Left ventricle myocardium inferior (tissue), 1 donor: ENCODE measurements around the gene NCKAP5. TPM values are rescaled to one million over a fixed set of nuclear protein-coding genes. Genes with fewer than 3 reads are reported as not detected.

Source experiments
- DNase-seq: peaks from one replicate; pipeline ENCODE4 v3.0.0-alpha.2; 2020
- H3K27ac ChIP-seq: fragments of 200-600 bp; replicated peaks from 2 replicates; pipeline ENCODE4 v1.8.0; 2021
- H3K27me3 ChIP-seq: fragments of 200-600 bp; 2 replicates; pipeline ENCODE4 v1.8.0; 2021; ENCODE audit warnings: low read depth
- H3K36me3 ChIP-seq: fragments of 200-600 bp; 2 replicates; pipeline ENCODE4 v1.8.0; 2021
- H3K4me1 ChIP-seq: fragments of 200-600 bp; 2 replicates; pipeline ENCODE4 v1.8.0; 2021
- H3K4me3 ChIP-seq: fragments of 200-600 bp; 2 replicates; pipeline ENCODE4 v1.8.0; 2021; ENCODE audit warnings: mild to moderate bottlenecking, moderate library complexity
- H3K9me3 ChIP-seq: fragments of 200-600 bp; replicated peaks from 2 replicates; pipeline ENCODE4 v1.8.0; 2021
- CTCF ChIP-seq: fragments of 200-600 bp; IDR thresholded peaks from 2 replicates; pipeline ENCODE4 v1.8.0; 2021; ENCODE audit warnings: antibody characterized with exemption, mild to moderate bottlenecking, borderline replicate concordance
- intact Hi-C: fragments of 100-400 bp; cut with micrococcal nuclease; formaldehyde crosslinking; loops from one replicate; pipeline ENCODE4 v1.11.0; 2022
- total RNA-seq: library from RNA; stranded (reverse); fragmentation: NEBNext Ultra II Directional; extraction: Animal tissue kit (Norgen Biotek cat#: 25700); gene quantifications from one replicate; pipeline ENCODE4 v1.2.1, GENCODE V29; 2021
- donor health status: DM: no; HTN: yes; CAD: no; lungs with severe emphysema.

Gene NCKAP5
- total RNA-seq, 1 donor from 2014 or later, result 6.0 TPM

- TF ChIP-seq CTCF, result no peak
Measured at GRCh38 chr2:133599211-133599803, 31.0 kb upstream of the NCKAP5 start.

GRCh38 chr2:133598769-133599168 is 30.5 kb upstream of the NCKAP5 start:
- Histone ChIP-seq H3K36me3 (no peaks in the 10 kb centered on the region), H3K27ac (peak overlapping the region; percentile 44), H3K9me3 (no peaks in the 10 kb centered on the region), H3K27me3 (no peaks in the 10 kb centered on the region), H3K4me1 (peaks cover 41% of the 10 kb centered on the region), H3K4me3 (no peak overlapping the region)
- intact Hi-C loops, result no loop called here
- no peak for TF ChIP-seq CTCF
- no peak for DNase-seq

More at GRCh38 chr2:133599211-133599803, 31.0 kb upstream of the NCKAP5 start:
- H3K9me3 ChIP-seq, result no peaks in the 10 kb centered on the region
- H3K27ac ChIP-seq, result peak overlapping the region; percentile 44
- no peak for DNase-seq
- peaks cover 41% of the 10 kb centered on the region for H3K4me1 ChIP-seq
- no peak overlapping the region for H3K4me3 ChIP-seq
- no peaks in the 10 kb centered on the region for H3K27me3 ChIP-seq
- intact Hi-C loops, result no loop called here
- no peaks in the 10 kb centered on the region for H3K36me3 ChIP-seq

GRCh38 chr2:133596701-133597393 is 28.6 kb upstream of the NCKAP5 start:
- Histone ChIP-seq H3K27ac (no peak overlapping the region), H3K27me3 (no peaks in the 10 kb centered on the region), H3K4me1 (peaks cover 29% of the 10 kb centered on the region), H3K9me3 (no peaks in the 10 kb centered on the region), H3K4me3 (no peak overlapping the region), H3K36me3 (no peaks in the 10 kb centered on the region)
- intact Hi-C loops, result no loop called here
- no peak for DNase-seq
- no peak for TF ChIP-seq CTCF

- DNase-seq, result peak; percentile 60
- peaks cover 27% of the 10 kb centered on the region for H3K4me1 ChIP-seq
- intact Hi-C loops, result no loop called here
- H3K27ac ChIP-seq, result peak overlapping the region; percentile 47
- H3K36me3 ChIP-seq, result no peaks in the 10 kb centered on the region
- H3K27me3 ChIP-seq, result no peaks in the 10 kb centered on the region
- peak; percentile 23 for TF ChIP-seq CTCF
- H3K4me3 ChIP-seq, result peak overlapping the region; percentile 10
- H3K9me3 ChIP-seq, result no peaks in the 10 kb centered on the region
Measured at GRCh38 chr2:133591164-133591563, 22.9 kb upstream of the NCKAP5 start.

- no peak for DNase-seq
- Histone ChIP-seq H3K36me3 (no peaks in the 10 kb centered on the region), H3K4me3 (no peak overlapping the region), H3K27me3 (no peaks in the 10 kb centered on the region), H3K4me1 (peaks cover 38% of the 10 kb centered on the region), H3K9me3 (no peaks in the 10 kb centered on the region), H3K27ac (no peak overlapping the region)
- intact Hi-C loops, result loop anchor here (10.0 kb wide), 1 partner anchor 185 kb away; no protein-coding TSS in a partner anchor
- TF ChIP-seq CTCF, result no peak
Measured at GRCh38 chr2:133589456-133589855, 21.2 kb upstream of the NCKAP5 start.
